GM13976 (cell line): ENCODE results near the gene SETD7.

Experiments
- DNase-seq: peaks from one replicate; pipeline ENCODE4 v3.0.0; 2012; ENCODE audit warnings: low spot score
- in situ Hi-C: fragments of 300-500 bp; cut with MboI; formaldehyde crosslinking; loops from one replicate; pipeline ENCODE4 v1.12.0; 2022; ENCODE audit warnings: low sequenced_read_pairs, mixed read lengths, inconsistent platforms; ENCODE audit not compliant: unreplicated experiment
- TF ChIP-seq, protein P1 (sequence below): IDR thresholded peaks from 2 replicates; pipeline ENCODE4 v1.5.1; 2012; ENCODE audit warnings: borderline replicate concordance, mild to moderate bottlenecking; ENCODE audit not compliant: insufficient read depth; ENCODE audit errors: extremely low read depth, missing control alignments, control extremely low read depth

The SETD7 gene

DNA sequence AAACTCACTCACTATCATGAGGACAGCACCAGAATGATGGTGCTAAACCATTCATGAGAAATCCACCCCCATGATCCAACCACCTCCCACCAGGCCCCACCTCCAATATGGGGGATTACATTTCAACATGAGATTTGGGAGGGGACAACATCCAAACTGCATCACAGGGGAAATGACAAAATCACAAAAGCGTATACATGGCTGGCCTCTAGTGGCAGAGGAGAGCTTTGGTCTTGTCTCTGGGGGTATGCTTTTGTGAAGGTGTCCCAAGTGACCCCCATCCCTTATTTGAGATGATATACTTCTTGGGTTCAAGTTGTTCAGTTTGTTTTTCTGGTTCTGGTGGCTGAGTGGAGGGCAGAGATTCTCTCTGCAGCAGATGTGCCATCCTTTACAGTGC is 8.5 kb upstream of the SETD7 start:
- TF ChIP-seq, protein P1, sequence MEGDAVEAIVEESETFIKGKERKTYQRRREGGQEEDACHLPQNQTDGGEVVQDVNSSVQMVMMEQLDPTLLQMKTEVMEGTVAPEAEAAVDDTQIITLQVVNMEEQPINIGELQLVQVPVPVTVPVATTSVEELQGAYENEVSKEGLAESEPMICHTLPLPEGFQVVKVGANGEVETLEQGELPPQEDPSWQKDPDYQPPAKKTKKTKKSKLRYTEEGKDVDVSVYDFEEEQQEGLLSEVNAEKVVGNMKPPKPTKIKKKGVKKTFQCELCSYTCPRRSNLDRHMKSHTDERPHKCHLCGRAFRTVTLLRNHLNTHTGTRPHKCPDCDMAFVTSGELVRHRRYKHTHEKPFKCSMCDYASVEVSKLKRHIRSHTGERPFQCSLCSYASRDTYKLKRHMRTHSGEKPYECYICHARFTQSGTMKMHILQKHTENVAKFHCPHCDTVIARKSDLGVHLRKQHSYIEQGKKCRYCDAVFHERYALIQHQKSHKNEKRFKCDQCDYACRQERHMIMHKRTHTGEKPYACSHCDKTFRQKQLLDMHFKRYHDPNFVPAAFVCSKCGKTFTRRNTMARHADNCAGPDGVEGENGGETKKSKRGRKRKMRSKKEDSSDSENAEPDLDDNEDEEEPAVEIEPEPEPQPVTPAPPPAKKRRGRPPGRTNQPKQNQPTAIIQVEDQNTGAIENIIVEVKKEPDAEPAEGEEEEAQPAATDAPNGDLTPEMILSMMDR, result no peak
- DNase-seq, result no peak
- in situ Hi-C loops, result no loop called here

DNA sequence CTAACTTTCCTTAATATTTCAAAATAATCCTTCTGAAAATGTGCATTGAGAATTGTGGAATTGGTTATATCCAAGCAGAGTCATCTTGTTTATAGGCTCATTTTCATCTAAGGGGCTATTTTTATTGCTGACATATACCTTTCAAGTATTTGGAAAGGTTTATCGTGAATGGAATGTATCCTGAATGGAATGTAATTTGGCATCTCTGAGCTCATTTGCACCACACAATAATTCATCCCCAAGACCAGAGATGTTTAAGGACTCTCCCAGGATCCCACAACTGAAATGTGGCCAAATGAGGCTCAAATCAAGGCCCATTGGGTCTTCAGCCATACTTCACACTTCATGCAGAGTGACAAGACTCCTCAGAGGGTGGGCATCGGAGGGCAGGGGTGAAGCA is 7.5 kb upstream of the SETD7 start:
- in situ Hi-C loops, result no loop called here
- DNase-seq, result no peak
- TF ChIP-seq, protein P1, result no peak

DNA sequence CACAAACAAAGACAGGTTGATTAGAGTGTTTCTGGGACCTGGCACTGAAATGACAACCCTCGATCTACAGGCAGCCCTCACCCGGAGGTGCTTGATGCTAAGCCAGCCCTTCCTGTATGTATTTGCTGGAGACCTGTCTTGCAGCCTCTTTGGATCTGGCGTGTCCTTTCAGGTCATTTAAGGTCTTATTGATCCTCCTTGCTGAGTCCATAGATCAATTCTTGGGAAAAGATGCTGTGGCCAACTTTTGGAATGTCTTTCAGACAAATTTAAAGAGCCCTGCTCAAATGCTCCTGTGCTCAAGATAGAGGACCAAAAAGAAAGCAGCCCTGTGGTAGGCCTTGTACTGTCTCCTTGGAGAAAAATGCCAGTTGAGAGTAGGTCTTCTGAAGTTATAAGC is 6.8 kb upstream of the SETD7 start:
- DNase-seq, result no peak
- TF ChIP-seq, protein P1, result no peak
- in situ Hi-C loops, result no loop called here

DNA sequence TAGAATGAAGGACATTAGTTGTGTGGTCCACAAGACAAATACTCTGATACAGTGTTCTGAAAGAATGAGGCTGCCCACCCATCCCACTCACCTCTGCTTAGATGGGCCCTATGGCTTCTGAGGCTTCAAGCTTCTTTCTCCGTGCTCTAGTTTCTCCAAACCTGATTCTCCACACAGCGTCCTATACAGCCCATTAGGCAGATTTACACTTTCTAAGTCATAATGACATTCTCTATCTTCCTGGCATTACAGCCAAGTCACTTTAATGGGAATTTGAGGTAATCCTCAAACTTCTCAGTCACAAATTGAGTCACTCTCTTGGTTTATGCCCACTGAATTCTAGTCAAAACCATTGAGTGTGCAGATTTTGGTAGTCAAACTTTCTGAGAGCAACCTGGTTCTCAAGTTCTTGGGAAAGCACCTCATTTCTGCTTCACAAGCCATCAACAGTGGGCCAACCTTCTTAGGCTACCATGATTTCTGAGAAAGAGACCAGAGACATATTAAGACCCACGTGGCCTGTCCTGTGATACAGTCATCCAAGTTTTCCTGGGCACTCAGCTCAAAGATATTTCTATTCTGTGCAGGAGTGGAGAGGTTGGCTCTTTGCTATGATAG is 6.2 kb upstream of the SETD7 start:
- in situ Hi-C loops, result no loop called here
- TF ChIP-seq, protein P1, result no peak
- no peak for DNase-seq

DNA sequence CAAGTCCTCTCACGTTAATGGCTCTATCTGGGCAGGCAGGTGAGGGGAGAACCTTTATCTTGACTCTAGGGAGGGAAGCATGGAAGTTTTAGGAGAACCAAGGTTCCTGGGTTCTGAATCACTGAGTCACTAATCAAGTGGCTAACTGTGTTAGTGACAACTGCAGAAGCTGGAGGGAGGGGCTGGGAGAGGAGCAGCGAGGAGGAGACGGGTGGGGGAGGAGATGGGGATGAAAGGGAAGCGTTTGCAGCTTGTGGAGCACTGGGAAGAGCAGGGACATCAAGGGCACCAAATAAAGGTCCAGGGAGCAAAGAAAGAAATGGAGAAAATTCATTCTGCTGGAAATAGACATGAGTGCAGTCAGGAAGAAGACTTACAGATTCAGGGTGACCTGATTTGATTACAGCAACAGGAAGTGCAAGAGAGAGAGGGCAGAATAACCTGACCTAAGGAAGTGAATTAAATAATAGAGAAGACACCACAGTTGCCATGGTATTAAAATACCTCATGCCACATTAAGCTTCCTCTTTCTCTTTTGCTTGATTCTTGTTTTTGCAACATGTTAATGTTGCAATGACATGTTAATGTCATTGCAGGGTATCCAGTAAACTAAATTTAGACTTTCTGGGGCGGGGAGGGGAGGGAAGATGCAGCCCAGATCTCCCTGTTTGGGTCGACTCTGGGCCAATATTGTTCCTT is 4.5 kb upstream of the SETD7 start:
- TF ChIP-seq, protein P1, result no peak
- in situ Hi-C loops, result no loop called here
- peak; percentile 47 for DNase-seq

- DNase-seq, result no peak
- TF ChIP-seq, protein P1, result no peak
- in situ Hi-C loops, result no loop called here
These were observed 3.7 kb upstream of the SETD7 start for GRCh38 chr4:139559687-139560086.
